PC-9 (cell line): ENCODE measurements around the gene PTPRG. TPM values are rescaled to one million over a fixed set of nuclear protein-coding genes. Genes with fewer than 3 reads are reported as not detected.

Experiments used
- BruUV-seq: library from RNA; stranded (reverse); fragments of 400-500 nt; replicated peaks from 2 replicates; lab custom pipeline; 2021; lab: Mats Ljungman, UMichigan
- CTCF ChIA-PET: fragments of 300-600 bp; sonication (Branson Sonifier 250); formaldehyde crosslinking; loops from one replicate; lab custom pipeline; 2022; ENCODE audit warnings: antibody characterized with exemption; lab: Charles Lee
- POLR2A ChIA-PET: fragments of 300-600 bp; sonication (Branson Sonifier 250); formaldehyde crosslinking; loops from one replicate; lab custom pipeline; 2022; ENCODE audit warnings: antibody characterized with exemption; ENCODE audit not compliant: unreplicated experiment; lab: Charles Lee
- DNase-seq, 2 experiments: peaks; one replicate each; pipeline versions ENCODE4 v3.0.0 to v3.0.0-alpha.2; 2015 to 2022; ENCODE audit warnings: mixed read lengths in 1 of 2
- H2AFZ ChIP-seq: fragments of 200-600 bp; sonication (generic); 2 replicates; pipeline ENCODE4 v1.8.1; 2017; ENCODE audit warnings: antibody characterized with exemption
- H3F3A ChIP-seq: fragments of 200-600 bp; sonication (generic); 2 replicates; pipeline ENCODE4 v1.8.1; 2017; ENCODE audit warnings: antibody characterized with exemption, mild to moderate bottlenecking, low read depth; ENCODE audit not compliant: insufficient read depth
- H3K27ac ChIP-seq: fragments of 200-600 bp; sonication (generic); 2 replicates; pipeline ENCODE4 v1.6.1; 2016; ENCODE audit warnings: mixed run types
- H3K27me3 ChIP-seq: fragments of 200-600 bp; sonication (generic); 2 replicates; pipeline ENCODE4 v1.6.1; 2016; ENCODE audit warnings: low read depth, mixed run types; ENCODE audit not compliant: insufficient read depth
- H3K36me3 ChIP-seq: fragments of 200-600 bp; sonication (generic); 2 replicates; pipeline ENCODE4 v1.6.1; 2016; ENCODE audit warnings: low read depth, mixed run types
- H3K4me1 ChIP-seq: fragments of 200-600 bp; sonication (generic); replicated peaks from 2 replicates; pipeline ENCODE4 v1.6.1; 2016; ENCODE audit warnings: mixed run types; ENCODE audit not compliant: insufficient read depth
- H3K4me2 ChIP-seq: fragments of 200-600 bp; sonication (generic); 2 replicates; pipeline ENCODE4 v1.6.1; 2017; ENCODE audit warnings: mixed run types
- H3K4me3 ChIP-seq: fragments of 200-600 bp; sonication (generic); 2 replicates; pipeline ENCODE4 v1.6.1; 2016; ENCODE audit warnings: mixed run types
- H3K79me2 ChIP-seq: fragments of 200-600 bp; sonication (generic); 2 replicates; pipeline ENCODE4 v1.6.1; 2017; ENCODE audit warnings: low read depth, mixed run types
- H3K9me2 ChIP-seq: fragments of 200-600 bp; sonication (generic); 2 replicates; pipeline ENCODE4 v1.8.1; 2017; ENCODE audit warnings: mild to moderate bottlenecking; ENCODE audit not compliant: insufficient read depth
- H3K9me3 ChIP-seq: fragments of 200-600 bp; sonication (generic); 2 replicates; pipeline ENCODE4 v1.8.1; 2016; ENCODE audit warnings: low read depth; ENCODE audit not compliant: insufficient read depth
- H4K20me1 ChIP-seq: fragments of 200-600 bp; sonication (generic); 2 replicates; pipeline ENCODE4 v1.8.1; 2017; ENCODE audit not compliant: insufficient read depth
- CTCF ChIP-seq: fragments of 200-600 bp; sonication (generic); conservative IDR thresholded peaks from 2 replicates; pipeline ENCODE4 v1.6.1; 2017; ENCODE audit warnings: mixed run types, antibody characterized with exemption, mild to moderate bottlenecking, moderate library complexity
- EZH2 ChIP-seq: fragments of 200-600 bp; sonication (generic); IDR thresholded peaks from 2 replicates; pipeline ENCODE4 v1.8.0; 2017; ENCODE audit warnings: antibody characterized with exemption, low read depth
- intact Hi-C: fragments of 100-400 bp; cut with micrococcal nuclease; formaldehyde crosslinking; loops from one replicate; pipeline ENCODE4 v1.10.0; 2022; ENCODE audit not compliant: unreplicated experiment
- total RNA-seq: library from RNA; stranded (reverse); gene quantifications from 2 replicates; pipeline ENCODE4 v1.2.3, GENCODE V29; 2021

Gene PTPRG
- total RNA-seq, 1 experiment from 2014 or later = 32.9 TPM

GRCh38 chr3:61594144-61594963, 33.0 kb downstream of the PTPRG start:
- TF ChIP-seq CTCF (no peak), EZH2 (no peak)
- H3F3A ChIP-seq = no peaks in the 10 kb centered on the region
- POLR2A ChIA-PET = interaction anchor here (0.6 kb wide), 1 partner anchor 15 kb away, joined by 3 read pairs; no protein-coding TSS in a partner anchor
- no peak overlapping the region for H3K27ac ChIP-seq
- H3K4me3 ChIP-seq = no peak overlapping the region
- H3K36me3 ChIP-seq = no peaks in the 10 kb centered on the region
- no peak overlapping the region for H2AFZ ChIP-seq
- intact Hi-C loops = no loop called here
- H3K27me3 ChIP-seq = no peaks in the 10 kb centered on the region
- no TSS peak for BruUV-seq
- H3K79me2 ChIP-seq = no peaks in the 10 kb centered on the region; the same call in 1 of the 2 replicates
- no peaks in the 10 kb centered on the region for H3K4me1 ChIP-seq
- no peaks in the 10 kb centered on the region for H4K20me1 ChIP-seq
- DNase-seq = no peak
- no peak overlapping the region for H3K4me2 ChIP-seq
- no peaks in the 10 kb centered on the region for H3K9me2 ChIP-seq
- CTCF ChIA-PET = interaction anchor here (0.6 to 0.7 kb wide), 2 partner anchors 70 to 592 kb away, joined by 3 to 10 read pairs; no protein-coding TSS in a partner anchor
- no peaks in the 10 kb centered on the region for H3K9me3 ChIP-seq

- Histone ChIP-seq H2AFZ (no peak overlapping the region), H3K9me2 (no peaks in the 10 kb centered on the region), H3K79me2 (no peaks in the 10 kb centered on the region; the same call in 1 of the 2 replicates), H3K9me3 (no peaks in the 10 kb centered on the region), H3K4me2 (no peak overlapping the region), H3F3A (no peaks in the 10 kb centered on the region), H3K27me3 (no peaks in the 10 kb centered on the region), H4K20me1 (no peaks in the 10 kb centered on the region), H3K4me3 (no peak overlapping the region), H3K27ac (no peak overlapping the region), H3K36me3 (no peaks in the 10 kb centered on the region), H3K4me1 (no peaks in the 10 kb centered on the region)
- POLR2A ChIA-PET = no interaction called here
- DNase-seq = no peak
- no peak for TF ChIP-seq EZH2
- CTCF ChIA-PET = no interaction called here
- intact Hi-C loops = no loop called here
- no TSS peak for BruUV-seq
These were observed 33.6 kb downstream of the PTPRG start for GRCh38 chr3:61594964-61595285.

- POLR2A ChIA-PET = no interaction called here
- Histone ChIP-seq H3K4me2 (no peak overlapping the region), H3K27ac (no peak overlapping the region), H3K9me3 (no peaks in the 10 kb centered on the region), H3K4me3 (no peak overlapping the region), H3K9me2 (no peaks in the 10 kb centered on the region), H3K4me1 (no peaks in the 10 kb centered on the region), H3K27me3 (no peaks in the 10 kb centered on the region), H3K36me3 (no peaks in the 10 kb centered on the region), H3K79me2 (no peaks in the 10 kb centered on the region; the same call in 1 of the 2 replicates), H2AFZ (no peak overlapping the region), H3F3A (no peaks in the 10 kb centered on the region), H4K20me1 (no peaks in the 10 kb centered on the region)
- CTCF ChIA-PET = no interaction called here
- DNase-seq = no peak
- no peak for TF ChIP-seq EZH2
- no peak for TF ChIP-seq CTCF
- intact Hi-C loops = no loop called here
- BruUV-seq = no TSS peak
These were observed 33.9 kb downstream of the PTPRG start for GRCh38 chr3:61595288-61595687.
